SJCRH30 (cell line): ENCODE results near the gene S100A6. TPM values are rescaled to one million over a fixed set of nuclear protein-coding genes. Genes with fewer than 3 reads are reported as not detected.
A peak's percentile ranks its signal among the peaks of the same experiment; 100 is the strongest.

ENCODE experiments used
- DNase-seq, 2 experiments: peaks; one replicate each; pipeline ENCODE4 v3.0.0-alpha.2; 2015 to 2020
- H3K27ac ChIP-seq: fragments of 250-450 bp; sonication (Bioruptor Pico); 2 replicates; pipeline ENCODE4 v1.5.1; 2020; ENCODE audit warnings: mild to moderate bottlenecking, moderate library complexity
- H3K27me3 ChIP-seq: fragments of 250-450 bp; sonication (Bioruptor Pico); 2 replicates; pipeline ENCODE4 v1.5.1; 2020; ENCODE audit warnings: mild to moderate bottlenecking, moderate library complexity
- H3K36me3 ChIP-seq: fragments of 250-450 bp; sonication (Bioruptor Pico); 2 replicates; pipeline ENCODE4 v1.5.1; 2020; ENCODE audit warnings: mild to moderate bottlenecking, moderate library complexity
- H3K4me1 ChIP-seq: fragments of 250-450 bp; sonication (Bioruptor Pico); 2 replicates; pipeline ENCODE4 v1.5.1; 2020; ENCODE audit warnings: mild to moderate bottlenecking, moderate library complexity
- H3K4me3 ChIP-seq: fragments of 250-450 bp; sonication (Bioruptor Pico); 2 replicates; pipeline ENCODE4 v1.5.1; 2020; ENCODE audit warnings: mild to moderate bottlenecking, moderate library complexity
- H3K9me3 ChIP-seq: fragments of 250-450 bp; sonication (Bioruptor Pico); replicated peaks from 2 replicates; pipeline ENCODE4 v1.5.1; 2020; ENCODE audit warnings: mild to moderate bottlenecking, moderate library complexity
- total RNA-seq: library from RNA; depleted of rRNA; stranded (reverse); fragments of >200 nt; shearing (Covaris generic); gene quantifications from 2 replicates; pipeline ENCODE4 v1.2.3, GENCODE V29; 2014

S100A6 gene
- total RNA-seq, 1 experiment from 2014 or later = 38.8 TPM

DNA sequence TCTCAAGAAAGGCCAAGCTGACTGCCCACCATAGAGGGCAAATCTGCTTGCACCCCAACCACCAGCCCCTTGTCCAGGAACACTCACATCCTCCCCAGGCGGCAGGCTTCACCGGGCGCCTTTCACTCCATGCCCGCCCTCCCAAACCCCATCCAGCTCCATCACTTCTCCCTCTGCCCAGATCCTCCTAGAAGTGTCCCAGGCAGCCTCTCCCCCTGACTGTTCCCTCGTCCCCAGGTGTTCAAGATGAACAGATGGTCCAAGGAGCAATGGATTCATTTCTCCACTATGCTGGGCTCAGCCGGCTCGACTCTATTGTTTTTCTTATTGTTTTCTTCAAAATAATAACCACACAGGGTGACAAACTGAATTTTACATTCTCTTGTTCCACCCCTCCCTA, 22.1 kb downstream of the S100A6 start:
- H3K27ac ChIP-seq = no peak overlapping the region
- no peak for DNase-seq

DNA sequence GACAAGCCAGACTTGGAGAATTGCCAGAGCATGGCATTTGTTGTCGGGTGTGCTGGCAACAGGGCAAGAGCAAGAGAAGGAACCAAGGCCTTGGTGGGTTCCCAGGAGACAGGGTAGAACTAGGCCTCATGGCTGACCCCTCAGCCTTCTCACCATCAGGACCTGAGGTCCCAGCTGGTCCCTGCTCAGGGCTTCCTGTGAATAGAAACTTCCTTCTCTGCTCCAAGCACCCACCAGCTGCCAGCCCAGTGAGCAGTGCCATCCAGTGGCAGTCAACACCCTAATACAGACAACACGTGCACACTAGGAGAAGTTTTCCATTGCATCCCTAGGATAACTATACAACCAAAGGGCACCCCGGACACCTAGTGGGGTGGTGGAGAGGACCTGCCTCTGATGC, 22.8 kb downstream of the S100A6 start:
- DNase-seq = no peak
- Histone ChIP-seq H3K27me3 (no peaks in the 10 kb centered on the region), H3K36me3 (no peaks in the 10 kb centered on the region), H3K4me1 (0 out of 2 replicates have a peak, but pooled peaks cover 3% of the 10 kb centered on the region), H3K4me3 (no peak overlapping the region), H3K27ac (no peak overlapping the region), H3K9me3 (no peaks in the 10 kb centered on the region)

More for the DNA sequence above, 22.1 kb downstream of the S100A6 start:
- H3K4me3 ChIP-seq = no peak overlapping the region
- 0 out of 2 replicates have a peak, but pooled peaks cover 3% of the 10 kb centered on the region for H3K4me1 ChIP-seq
- no peaks in the 10 kb centered on the region for H3K9me3 ChIP-seq
- H3K36me3 ChIP-seq = no peaks in the 10 kb centered on the region
- no peaks in the 10 kb centered on the region for H3K27me3 ChIP-seq

- H3K4me1 ChIP-seq = 0 out of 2 replicates have a peak, but pooled peaks cover 3% of the 10 kb centered on the region
- H3K36me3 ChIP-seq = no peaks in the 10 kb centered on the region
- H3K4me3 ChIP-seq = no peak overlapping the region
- no peaks in the 10 kb centered on the region for H3K9me3 ChIP-seq
- no peaks in the 10 kb centered on the region for H3K27me3 ChIP-seq
- H3K27ac ChIP-seq = no peak overlapping the region
- peak; percentile 85 to 90 for DNase-seq
These were observed 24.8 kb downstream of the S100A6 start for GRCh38 chr1:153510984-153511410.

GRCh38 chr1:153509729-153510354, 25.9 kb downstream of the S100A6 start:
- DNase-seq = peak; percentile 65 to 77
- Histone ChIP-seq H3K36me3 (no peaks in the 10 kb centered on the region), H3K27me3 (no peaks in the 10 kb centered on the region), H3K4me1 (0 out of 2 replicates have a peak, but pooled peaks cover 3% of the 10 kb centered on the region), H3K9me3 (no peaks in the 10 kb centered on the region), H3K27ac (no peak overlapping the region), H3K4me3 (no peak overlapping the region)

DNA sequence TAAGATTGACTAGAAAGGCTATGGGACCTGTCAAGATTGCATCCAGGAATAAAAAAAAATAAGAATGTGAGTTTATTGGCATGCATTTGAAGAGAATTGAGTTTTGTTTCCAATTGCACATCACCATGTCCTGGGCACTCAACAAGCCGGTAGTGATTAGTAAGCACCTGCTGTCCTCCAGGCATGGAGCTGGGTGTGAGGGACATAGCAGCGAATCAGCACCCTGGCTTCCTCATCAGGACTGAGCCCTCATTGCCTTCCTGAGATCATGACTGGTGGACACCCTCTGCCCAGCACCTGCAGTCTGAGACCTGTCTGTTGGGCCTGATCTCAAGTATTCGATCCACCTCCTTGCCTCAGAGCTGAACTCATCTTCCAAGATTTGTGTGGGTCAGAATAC, 26.8 kb downstream of the S100A6 start:
- Histone ChIP-seq H3K9me3 (no peaks in the 10 kb centered on the region), H3K36me3 (no peaks in the 10 kb centered on the region), H3K27ac (no peak overlapping the region), H3K4me1 (0 out of 2 replicates have a peak, but pooled peaks cover 3% of the 10 kb centered on the region), H3K4me3 (no peak overlapping the region), H3K27me3 (no peaks in the 10 kb centered on the region)
- DNase-seq = no peak

DNA sequence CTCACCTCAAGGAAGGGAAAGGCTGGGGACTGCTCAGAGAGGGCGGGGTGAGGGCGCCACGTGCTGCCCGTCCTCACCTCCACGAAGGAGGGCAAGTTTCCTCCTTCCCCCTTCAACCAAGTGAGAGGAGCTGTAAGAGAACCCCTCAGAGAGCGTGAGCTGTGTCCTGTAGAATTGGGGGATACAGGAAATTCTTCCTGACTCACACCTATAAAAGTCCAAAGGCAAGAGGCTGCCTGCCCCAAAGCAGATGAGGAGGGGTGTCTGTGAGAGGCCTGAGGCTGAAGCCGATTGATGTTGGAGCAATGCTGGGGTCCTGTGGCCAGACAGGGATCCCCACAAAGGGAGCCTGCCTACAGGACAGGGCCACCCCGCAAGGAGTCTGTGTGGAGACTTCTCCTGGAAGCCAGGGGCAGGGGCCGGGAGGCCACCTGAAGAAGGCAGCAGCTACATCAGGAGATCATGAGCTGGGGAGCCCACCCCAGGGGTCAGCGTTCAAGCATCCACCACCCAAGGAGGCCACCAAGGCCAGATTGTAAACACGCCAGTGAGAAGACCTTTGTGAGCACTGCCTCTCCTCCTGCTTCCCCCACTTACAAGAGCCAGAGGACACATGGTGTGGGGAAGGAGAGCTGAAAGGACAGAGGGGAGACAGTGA, 27.7 kb downstream of the S100A6 start:
- H3K4me3 ChIP-seq = no peak overlapping the region
- 0 out of 2 replicates have a peak, but pooled peaks cover 3% of the 10 kb centered on the region for H3K4me1 ChIP-seq
- no peaks in the 10 kb centered on the region for H3K36me3 ChIP-seq
- H3K27ac ChIP-seq = no peak overlapping the region
- H3K27me3 ChIP-seq = no peaks in the 10 kb centered on the region
- no peak for DNase-seq
- no peaks in the 10 kb centered on the region for H3K9me3 ChIP-seq

DNA sequence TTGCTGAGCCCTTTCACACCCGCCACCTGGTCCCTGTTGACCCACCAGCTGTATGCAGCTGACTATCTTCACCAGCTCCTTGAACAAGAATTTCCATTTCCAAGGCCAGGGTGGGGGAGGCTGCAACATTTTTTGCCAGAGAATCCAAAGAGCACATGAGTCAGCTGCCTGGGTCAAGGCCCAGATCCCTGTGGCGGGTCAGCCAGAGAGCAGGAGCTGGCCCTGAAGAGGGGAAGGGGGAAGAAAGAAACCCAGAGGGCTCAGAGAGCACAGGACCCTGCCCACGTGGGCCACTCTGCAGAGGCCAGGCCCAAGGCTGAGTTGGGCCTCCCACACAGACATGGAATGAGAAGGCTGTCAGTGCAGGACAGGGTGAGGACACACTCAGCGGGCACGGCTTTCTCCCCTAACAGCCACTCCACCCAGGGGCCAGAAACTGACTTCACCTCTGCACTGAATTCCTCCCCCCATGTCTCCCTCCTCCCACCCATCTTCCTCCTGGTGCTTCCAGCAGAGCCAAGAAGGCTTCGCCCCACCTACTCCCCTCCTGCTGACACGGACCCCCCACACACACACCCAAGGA, 28.9 kb downstream of the S100A6 start:
- Histone ChIP-seq H3K27ac (no peak overlapping the region), H3K4me3 (no peak overlapping the region), H3K27me3 (no peaks in the 10 kb centered on the region), H3K9me3 (no peaks in the 10 kb centered on the region), H3K4me1 (0 out of 2 replicates have a peak, but pooled peaks cover 3% of the 10 kb centered on the region), H3K36me3 (no peaks in the 10 kb centered on the region)
- DNase-seq = peak in 1 of 2 experiments; percentile 18

DNA sequence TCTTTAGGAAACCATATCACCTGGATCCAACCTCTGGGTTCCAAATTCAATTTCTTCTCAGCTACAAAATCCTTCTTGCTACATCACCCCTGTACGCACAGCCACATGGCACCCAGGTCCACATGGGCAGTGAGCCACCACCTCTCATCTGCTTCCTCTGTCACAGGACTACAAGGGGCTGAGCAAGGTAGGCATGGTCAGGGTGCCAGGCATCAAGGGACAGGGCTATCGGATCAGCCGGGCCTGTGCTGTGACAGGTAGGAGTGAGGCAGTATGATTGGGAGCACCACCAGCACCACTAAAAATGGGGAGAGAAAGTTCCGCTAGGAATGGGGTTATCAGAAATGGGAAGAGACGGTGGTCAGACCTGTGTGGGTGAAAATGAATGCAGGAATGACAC, 29.4 kb downstream of the S100A6 start:
- DNase-seq = no peak
- H3K9me3 ChIP-seq = no peaks in the 10 kb centered on the region
- no peaks in the 10 kb centered on the region for H3K27me3 ChIP-seq
- no peak overlapping the region for H3K4me3 ChIP-seq
- no peak overlapping the region for H3K27ac ChIP-seq
- H3K4me1 ChIP-seq = 0 out of 2 replicates have a peak, but pooled peaks cover 3% of the 10 kb centered on the region
- H3K36me3 ChIP-seq = no peaks in the 10 kb centered on the region

DNA sequence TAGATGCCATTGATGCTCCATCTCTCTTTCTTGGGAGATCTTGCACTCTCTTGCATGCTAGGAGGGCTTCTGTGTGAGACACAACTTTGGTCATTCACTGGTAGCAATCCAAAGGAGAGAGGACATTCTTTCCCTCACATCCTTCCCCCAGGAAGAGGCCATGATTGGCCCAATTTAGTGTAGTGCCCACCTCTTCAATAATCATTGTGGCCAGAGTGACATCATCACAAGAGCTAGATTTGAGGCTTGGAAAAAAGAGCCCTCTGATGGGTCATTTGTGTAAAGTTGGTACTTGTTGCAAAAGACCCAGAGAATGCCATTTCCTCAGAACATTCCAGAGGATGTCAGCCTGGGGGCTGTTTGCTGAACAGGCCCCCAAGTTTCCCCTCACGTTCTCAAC, 30.2 kb downstream of the S100A6 start:
- Histone ChIP-seq H3K4me1 (0 out of 2 replicates have a peak, but pooled peaks cover 3% of the 10 kb centered on the region), H3K9me3 (no peaks in the 10 kb centered on the region), H3K27ac (no peak overlapping the region), H3K27me3 (no peaks in the 10 kb centered on the region), H3K4me3 (no peak overlapping the region), H3K36me3 (no peaks in the 10 kb centered on the region)
- no peak for DNase-seq

DNA sequence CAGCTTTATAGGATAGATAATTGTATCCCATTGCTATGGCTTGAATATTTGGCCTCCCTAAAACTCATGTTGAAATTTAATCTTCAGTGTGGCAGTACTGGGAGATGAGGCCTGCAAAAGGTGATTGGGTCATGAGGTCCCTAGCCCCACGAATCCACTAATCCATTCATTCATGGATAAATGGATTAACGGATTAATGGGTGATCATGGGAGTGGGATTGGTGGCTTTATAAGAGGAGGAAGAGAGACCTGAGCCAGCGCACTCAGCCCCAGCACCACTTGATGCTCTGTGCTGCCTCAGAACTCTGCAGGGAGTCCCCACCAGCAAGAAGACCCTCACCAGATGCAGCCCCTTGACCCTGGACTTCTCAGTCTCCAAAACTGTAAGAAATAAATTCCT, 32.0 kb downstream of the S100A6 start:
- no peak overlapping the region for H3K27ac ChIP-seq
- no peaks in the 10 kb centered on the region for H3K9me3 ChIP-seq
- H3K27me3 ChIP-seq = no peaks in the 10 kb centered on the region
- no peak overlapping the region for H3K4me3 ChIP-seq
- no peaks in the 10 kb centered on the region for H3K4me1 ChIP-seq
- no peaks in the 10 kb centered on the region for H3K36me3 ChIP-seq
- no peak for DNase-seq

GRCh38 chr1:153498746-153499145, 37.0 kb downstream of the S100A6 start:
- Histone ChIP-seq H3K4me3 (no peak overlapping the region), H3K36me3 (no peaks in the 10 kb centered on the region), H3K4me1 (peaks cover 3% of the 10 kb centered on the region; the same call in 1 of the 2 replicates), H3K27me3 (no peaks in the 10 kb centered on the region; the same call in 1 of the 2 replicates), H3K9me3 (no peaks in the 10 kb centered on the region), H3K27ac (no peak overlapping the region)
- peak in 1 of 2 experiments; percentile 21 for DNase-seq

DNA sequence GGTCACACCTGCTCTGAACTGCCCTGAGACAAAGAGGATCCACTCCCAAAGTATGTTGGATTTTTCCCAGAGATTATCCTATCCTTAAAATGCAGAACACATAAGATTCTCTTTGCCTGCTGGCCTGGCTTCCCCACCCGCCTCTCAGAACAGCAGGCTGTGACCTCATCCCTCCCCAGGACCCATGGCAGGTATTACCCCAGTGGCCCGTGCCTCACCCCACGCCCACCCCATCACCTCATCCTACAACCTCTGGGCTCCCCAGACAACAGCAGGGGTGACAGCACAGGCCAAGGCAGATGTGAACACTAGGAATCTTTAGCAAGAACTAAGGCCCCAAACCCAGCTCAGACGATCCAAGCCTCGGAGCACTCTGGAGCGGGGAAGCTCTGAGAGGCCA, 40.3 kb downstream of the S100A6 start:
- Histone ChIP-seq H3K36me3 (no peaks in the 10 kb centered on the region), H3K4me1 (peaks cover 9% of the 10 kb centered on the region; the same call in 1 of the 2 replicates), H3K27ac (no peak overlapping the region), H3K9me3 (no peaks in the 10 kb centered on the region), H3K27me3 (no peaks in the 10 kb centered on the region; the same call in 1 of the 2 replicates), H3K4me3 (no peak overlapping the region)
- no peak for DNase-seq

DNA sequence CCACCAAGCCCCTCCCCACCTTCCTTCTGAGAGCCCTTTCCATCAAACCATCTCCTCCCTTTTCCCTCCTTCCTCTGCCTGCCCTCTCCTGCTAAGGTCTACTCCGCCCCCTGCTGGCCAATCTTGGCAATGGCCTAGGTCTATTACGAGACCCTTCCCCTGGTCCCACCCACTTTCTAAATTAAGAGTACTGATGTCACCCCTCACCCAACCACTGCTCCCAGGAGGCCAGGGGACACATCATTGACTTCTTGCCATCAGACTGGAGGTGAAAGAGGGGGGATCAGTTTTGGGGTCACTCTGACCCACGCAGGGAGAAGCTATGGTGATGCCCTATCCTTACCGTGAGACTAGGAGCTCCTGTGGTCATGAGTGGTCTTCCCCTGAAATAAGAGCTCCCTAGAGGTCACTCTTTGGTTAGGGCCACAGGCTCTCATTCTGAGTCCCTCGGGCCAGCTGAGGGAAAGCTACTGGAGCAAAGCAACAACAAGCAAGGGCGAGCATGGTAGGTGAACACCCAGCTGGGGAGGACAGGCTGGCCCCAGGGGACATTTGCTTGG, 40.7 kb downstream of the S100A6 start:
- Histone ChIP-seq H3K9me3 (no peaks in the 10 kb centered on the region), H3K27ac (no peak overlapping the region), H3K4me1 (peaks cover 11% of the 10 kb centered on the region; the same call in 1 of the 2 replicates), H3K36me3 (no peaks in the 10 kb centered on the region), H3K4me3 (no peak overlapping the region), H3K27me3 (no peaks in the 10 kb centered on the region; the same call in 1 of the 2 replicates)
- peak; percentile 79 to 84 for DNase-seq

- H3K9me3 ChIP-seq = no peaks in the 10 kb centered on the region
- H3K4me1 ChIP-seq = peaks cover 11% of the 10 kb centered on the region; the same call in 1 of the 2 replicates
- no peaks in the 10 kb centered on the region for H3K36me3 ChIP-seq
- H3K27me3 ChIP-seq = no peaks in the 10 kb centered on the region; the same call in 1 of the 2 replicates
- H3K27ac ChIP-seq = no peak overlapping the region
- DNase-seq = no peak
- no peak overlapping the region for H3K4me3 ChIP-seq
These were observed 42.3 kb downstream of the S100A6 start for GRCh38 chr1:153493343-153493960.
